ENCODE measurements around the gene MAB21L4.

The MAB21L4 gene

DNA sequence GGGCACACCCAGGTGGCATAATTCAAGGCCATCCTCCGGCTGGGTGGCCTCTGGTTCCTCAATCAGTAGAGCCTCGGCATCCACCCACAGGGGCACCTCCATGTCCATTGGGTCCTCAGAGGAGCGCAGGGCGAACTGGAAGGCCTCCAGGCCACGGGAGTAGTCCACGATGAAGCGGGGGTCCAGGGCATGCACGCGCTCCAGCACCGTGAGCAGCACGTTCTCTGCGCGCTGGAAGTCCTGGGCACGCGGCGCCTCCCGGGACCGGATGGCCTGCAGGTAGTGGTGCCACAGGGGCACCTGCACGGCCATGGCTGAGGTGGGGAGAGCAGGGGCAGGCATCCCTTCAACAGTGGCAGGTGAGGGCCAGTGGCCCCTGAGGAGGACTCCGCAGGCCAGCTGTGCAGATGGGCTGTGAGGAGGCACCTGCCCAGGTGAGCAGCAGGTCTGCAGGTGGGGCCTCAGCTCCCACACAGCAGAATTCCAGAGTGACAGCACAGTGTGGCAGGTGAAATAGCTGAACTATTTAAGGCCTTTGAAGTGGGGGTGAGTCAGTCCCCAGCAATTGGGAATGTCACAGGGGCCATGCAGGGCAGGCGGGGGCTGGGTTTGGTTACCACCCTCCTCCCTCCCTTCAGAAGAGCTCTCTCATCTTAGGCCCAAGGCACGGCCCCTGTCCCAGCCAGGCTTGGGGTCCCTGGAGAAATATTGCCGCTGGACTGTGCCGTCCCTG is at the start of gene MAB21L4:
Gene MAB21L4 (minus strand): TSS at position 501 of the 733 bp plus-strand sequence. CDS start 159 bp downstream, at position 342.
- Mint-ChIP-seq H3K27ac (ENCODE audit: low read depth) (no peak within 1 kb of the TSS), H3K36me3 (ENCODE audit: insufficient read depth) (no peaks in the 10 kb centered on the region)
- no peak for ATAC-seq (replicated peaks; ENCODE audit: extremely low read depth, poor library complexity, severe bottlenecking)

GRCh38 chr2:240936106-240936505 is 40.1 kb upstream of the MAB21L4 start:
- no peak for ATAC-seq (replicated peaks; ENCODE audit: extremely low read depth, poor library complexity, severe bottlenecking)
- Mint-ChIP-seq H3K4me3 (no peak overlapping the region), H3K4me1 (no peaks in the 10 kb centered on the region), H3K36me3 (ENCODE audit: insufficient read depth) (no peaks in the 10 kb centered on the region), H3K27ac (ENCODE audit: low read depth) (no peak overlapping the region), H3K9me3 (peaks cover 7% of the 10 kb centered on the region), H3K27me3 (peaks cover 27% of the 10 kb centered on the region)
- no peak for DNase-seq (ENCODE audit: low spot score in 2 of 2)

More for the DNA sequence above, at the start of gene MAB21L4:
- DNase-seq (ENCODE audit: low spot score in 2 of 2) = no peak
- H3K4me1 Mint-ChIP-seq = no peaks in the 10 kb centered on the region
- peaks cover 28% of the 10 kb centered on the region for H3K27me3 Mint-ChIP-seq
- H3K9me3 Mint-ChIP-seq = no peaks in the 10 kb centered on the region
- H3K4me3 Mint-ChIP-seq = no peak within 1 kb of the TSS

GRCh38 chr2:240935103-240935876 is 39.3 kb upstream of the MAB21L4 start:
- DNase-seq (ENCODE audit: low spot score in 2 of 2) (no peak), ATAC-seq (replicated peaks; ENCODE audit: extremely low read depth, poor library complexity, severe bottlenecking) (no peak)
- Mint-ChIP-seq H3K9me3 (peaks cover 7% of the 10 kb centered on the region), H3K27ac (ENCODE audit: low read depth) (no peak overlapping the region), H3K36me3 (ENCODE audit: insufficient read depth) (no peaks in the 10 kb centered on the region), H3K4me1 (no peaks in the 10 kb centered on the region), H3K27me3 (peaks cover 19% of the 10 kb centered on the region), H3K4me3 (no peak overlapping the region)

DNA sequence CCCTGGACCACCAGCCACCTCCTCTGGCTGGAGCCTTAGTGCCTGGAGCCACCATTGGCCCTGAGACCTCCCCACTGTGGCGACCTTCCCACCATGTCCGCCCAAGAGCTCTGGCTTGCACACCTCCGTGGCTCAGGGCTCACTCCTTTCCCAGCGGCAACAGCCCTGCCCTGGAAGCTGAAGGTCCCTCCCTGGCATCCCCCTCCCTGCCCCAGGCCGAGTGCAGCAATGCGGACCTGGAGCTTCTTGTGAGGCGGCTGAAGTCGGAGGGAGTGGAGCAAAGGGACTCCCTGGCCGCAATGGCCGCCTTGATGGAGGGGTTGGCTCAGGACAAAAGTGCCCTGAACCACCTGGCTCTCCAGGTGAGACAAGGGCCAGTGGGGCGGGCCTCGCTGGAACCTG is 38.7 kb upstream of the MAB21L4 start:
- Mint-ChIP-seq H3K27ac (ENCODE audit: low read depth) (no peak overlapping the region), H3K27me3 (peaks cover 13% of the 10 kb centered on the region), H3K9me3 (peaks cover 7% of the 10 kb centered on the region), H3K36me3 (ENCODE audit: insufficient read depth) (no peaks in the 10 kb centered on the region), H3K4me3 (no peak overlapping the region), H3K4me1 (no peaks in the 10 kb centered on the region)
- DNase-seq (ENCODE audit: low spot score in 2 of 2) = no peak
- ATAC-seq (replicated peaks; ENCODE audit: extremely low read depth, poor library complexity, severe bottlenecking) = no peak

DNA sequence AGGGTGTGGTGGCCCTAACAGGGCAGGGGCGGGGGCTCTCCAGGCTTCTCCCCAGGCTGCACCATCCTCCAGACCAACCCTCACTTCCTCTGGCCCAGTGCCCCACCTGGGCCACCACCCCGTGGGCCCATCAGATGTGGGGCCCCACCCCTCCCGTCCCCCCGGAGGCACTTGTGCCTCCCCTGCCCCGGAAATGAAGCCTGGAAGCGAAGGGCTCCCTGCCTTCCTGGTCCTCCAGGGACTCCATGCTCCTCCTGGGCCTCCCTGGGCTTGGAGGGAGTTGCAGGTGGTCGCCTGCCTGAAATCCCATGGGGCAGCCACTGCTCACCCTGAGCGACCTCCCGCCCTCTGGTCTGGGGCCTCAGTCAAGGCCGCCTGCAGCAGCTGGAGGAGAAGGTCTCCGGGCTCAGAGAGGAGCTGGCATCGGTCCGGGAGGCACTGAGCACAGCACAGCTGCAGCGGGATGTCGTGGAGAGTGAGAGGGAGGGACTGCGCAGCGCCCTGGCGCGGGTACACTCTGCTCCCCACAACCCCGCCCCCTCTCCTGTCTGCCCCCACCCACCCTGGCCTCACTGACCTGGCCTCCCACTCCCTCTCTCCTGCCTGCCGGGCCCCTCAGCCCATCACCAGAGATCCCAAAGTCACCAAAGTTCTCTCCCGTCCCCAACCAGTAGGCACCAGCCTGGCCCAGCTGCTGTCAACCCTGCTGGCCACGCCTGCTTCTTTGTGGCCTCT is 38.2 kb upstream of the MAB21L4 start:
- H3K27ac Mint-ChIP-seq (ENCODE audit: low read depth) = no peak overlapping the region
- ATAC-seq (replicated peaks; ENCODE audit: extremely low read depth, poor library complexity, severe bottlenecking) (no peak), DNase-seq (ENCODE audit: low spot score in 2 of 2) (no peak)

DNA sequence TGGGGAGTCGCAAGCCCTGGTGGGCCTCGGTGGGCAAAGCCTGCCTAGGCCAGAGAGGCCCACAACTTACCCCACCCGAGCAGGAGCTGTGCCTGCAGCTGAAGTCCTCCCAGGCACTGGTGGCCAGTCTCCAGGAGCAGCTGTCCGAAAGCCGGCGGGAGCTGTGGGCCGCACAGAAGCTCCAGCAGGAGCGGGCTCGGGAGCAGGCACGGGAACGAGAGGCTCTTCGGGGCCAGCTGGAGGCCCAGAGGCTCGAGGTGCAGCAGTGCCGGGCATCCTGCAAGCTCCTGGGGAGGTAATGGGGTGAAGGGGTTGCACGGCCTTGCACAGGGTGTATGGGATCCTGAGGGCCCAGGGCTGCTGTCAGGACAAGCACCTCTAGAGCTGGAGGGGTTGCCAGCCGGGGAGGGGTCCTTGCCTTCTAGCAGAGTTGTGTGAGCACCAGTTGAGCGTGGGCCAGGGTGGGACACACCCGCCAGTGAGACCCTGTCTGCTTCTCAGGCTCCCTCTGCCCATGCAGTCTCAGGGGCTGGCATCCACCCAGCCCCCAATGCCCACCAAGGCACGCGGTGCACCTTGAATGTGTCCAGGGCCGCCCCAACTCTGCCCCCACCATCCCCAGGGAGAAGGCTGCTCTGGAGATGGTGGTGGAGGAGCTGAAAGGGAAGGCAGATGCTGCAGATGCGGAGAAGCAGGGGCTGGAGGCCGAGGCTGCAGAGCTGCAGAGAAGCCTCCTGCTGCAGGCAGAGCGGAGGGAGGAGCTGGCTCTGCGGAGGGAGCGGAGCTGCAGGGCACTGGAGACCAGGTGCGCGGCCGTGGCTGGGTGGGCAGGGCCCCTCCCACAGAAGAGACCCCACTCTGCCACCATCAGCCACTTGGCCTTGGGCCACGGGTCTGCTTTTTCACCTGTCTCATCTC is 37.4 kb upstream of the MAB21L4 start:
- Mint-ChIP-seq H3K27me3 (peaks cover 21% of the 10 kb centered on the region), H3K9me3 (peaks cover 7% of the 10 kb centered on the region), H3K4me3 (no peak overlapping the region), H3K27ac (ENCODE audit: low read depth) (no peak overlapping the region), H3K36me3 (ENCODE audit: insufficient read depth) (no peaks in the 10 kb centered on the region), H3K4me1 (no peaks in the 10 kb centered on the region)
- DNase-seq (ENCODE audit: low spot score in 2 of 2) (no peak), ATAC-seq (replicated peaks; ENCODE audit: extremely low read depth, poor library complexity, severe bottlenecking) (no peak)

More for the DNA sequence above, 38.2 kb upstream of the MAB21L4 start:
- Mint-ChIP-seq H3K4me1 (no peaks in the 10 kb centered on the region), H3K9me3 (peaks cover 7% of the 10 kb centered on the region), H3K4me3 (no peak overlapping the region), H3K27me3 (peaks cover 13% of the 10 kb centered on the region), H3K36me3 (ENCODE audit: insufficient read depth) (no peaks in the 10 kb centered on the region)

GRCh38 chr2:240932724-240933047 is 36.7 kb upstream of the MAB21L4 start:
- H3K4me1 Mint-ChIP-seq = no peaks in the 10 kb centered on the region
- H3K9me3 Mint-ChIP-seq = peaks cover 7% of the 10 kb centered on the region
- no peak overlapping the region for H3K4me3 Mint-ChIP-seq
- H3K36me3 Mint-ChIP-seq (ENCODE audit: insufficient read depth) = peaks cover 2% of the 10 kb centered on the region
- ATAC-seq (replicated peaks; ENCODE audit: extremely low read depth, poor library complexity, severe bottlenecking) = no peak
- DNase-seq (ENCODE audit: low spot score in 2 of 2) = no peak
- H3K27ac Mint-ChIP-seq (ENCODE audit: low read depth) = no peak overlapping the region
- peaks cover 27% of the 10 kb centered on the region for H3K27me3 Mint-ChIP-seq

DNA sequence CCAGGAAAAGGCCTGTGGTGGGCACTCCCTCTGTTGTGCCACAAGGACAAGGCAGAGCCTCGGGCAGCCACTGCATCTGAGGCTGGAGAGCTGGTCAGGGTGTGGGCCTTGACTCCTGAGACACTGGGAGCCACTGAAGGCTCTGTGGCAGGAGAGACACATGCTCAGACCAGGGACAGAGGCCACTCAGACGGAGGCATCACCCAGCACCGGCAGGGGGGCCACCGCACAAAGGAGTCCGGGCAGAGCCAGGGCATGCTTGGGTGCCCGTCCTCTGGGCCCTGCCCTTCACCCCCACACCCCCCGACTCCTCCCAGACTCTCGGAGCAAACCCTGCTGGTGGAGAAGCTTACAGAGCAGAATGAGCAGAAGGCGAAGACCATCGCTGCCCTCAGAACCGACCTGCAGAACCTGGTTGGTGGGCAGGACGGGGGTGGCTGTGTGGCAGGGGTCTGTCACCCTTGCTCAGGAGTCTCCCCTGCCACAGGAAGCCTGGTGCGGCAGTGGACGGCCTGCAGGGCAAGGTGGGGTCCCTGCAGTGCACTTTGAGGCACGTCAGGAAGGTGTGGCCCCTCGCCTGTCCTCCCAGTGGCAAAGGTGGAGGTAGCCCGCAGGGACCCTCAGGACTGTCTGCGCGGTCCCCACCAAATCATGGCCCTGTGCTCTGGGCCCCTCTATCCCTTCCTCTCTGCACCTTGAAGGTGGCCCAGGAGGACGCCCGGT is 36.2 kb upstream of the MAB21L4 start:
- no peak for DNase-seq (ENCODE audit: low spot score in 2 of 2)

DNA sequence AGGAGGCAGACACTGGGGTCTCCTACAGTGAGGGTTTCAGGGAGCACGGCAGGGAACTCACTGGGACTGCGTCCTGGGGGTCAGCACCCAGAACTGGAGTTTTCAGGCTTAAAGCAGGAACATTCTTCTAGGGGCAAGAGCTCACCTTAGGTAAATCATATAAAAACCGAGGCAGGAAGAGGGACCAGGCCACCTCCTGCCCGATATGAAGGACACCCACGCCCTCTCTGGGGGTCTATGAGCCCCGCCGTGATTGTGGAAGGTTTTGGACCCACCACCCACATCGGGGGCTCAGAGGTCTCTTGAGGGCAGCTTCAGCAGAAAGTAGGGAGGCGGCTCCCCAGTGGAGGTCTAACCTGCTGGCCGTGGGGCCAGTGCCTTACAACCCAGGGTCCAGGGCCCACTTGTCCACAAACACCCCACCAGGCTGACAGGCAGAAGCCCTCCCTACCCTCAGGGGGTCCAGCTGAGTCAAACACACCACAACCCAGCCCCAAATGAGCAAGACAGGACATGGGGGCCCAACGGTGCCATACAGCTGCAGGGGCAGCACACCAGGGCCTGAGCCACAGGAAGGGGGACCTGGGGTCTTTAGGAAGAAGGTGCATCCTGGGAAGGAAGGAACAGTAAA is 35.5 kb upstream of the MAB21L4 start:
- Mint-ChIP-seq H3K27me3 (peaks cover 38% of the 10 kb centered on the region), H3K27ac (ENCODE audit: low read depth) (no peak overlapping the region), H3K36me3 (ENCODE audit: insufficient read depth) (peaks cover 2% of the 10 kb centered on the region), H3K9me3 (peaks cover 5% of the 10 kb centered on the region), H3K4me1 (no peaks in the 10 kb centered on the region), H3K4me3 (no peak overlapping the region)
- ATAC-seq (replicated peaks; ENCODE audit: extremely low read depth, poor library complexity, severe bottlenecking) = no peak
- no peak for DNase-seq (ENCODE audit: low spot score in 2 of 2)

More for the DNA sequence above, 36.2 kb upstream of the MAB21L4 start:
- H3K36me3 Mint-ChIP-seq (ENCODE audit: insufficient read depth) = peaks cover 2% of the 10 kb centered on the region
- H3K27me3 Mint-ChIP-seq = peaks cover 32% of the 10 kb centered on the region
- no peaks in the 10 kb centered on the region for H3K4me1 Mint-ChIP-seq
- H3K9me3 Mint-ChIP-seq = peaks cover 7% of the 10 kb centered on the region
- H3K27ac Mint-ChIP-seq (ENCODE audit: low read depth) = no peak overlapping the region
- H3K4me3 Mint-ChIP-seq = no peak overlapping the region
- no peak for ATAC-seq (replicated peaks; ENCODE audit: extremely low read depth, poor library complexity, severe bottlenecking)

GRCh38 chr2:240930631-240931318 is 34.8 kb upstream of the MAB21L4 start:
- H3K27me3 Mint-ChIP-seq = peaks cover 38% of the 10 kb centered on the region
- no peak overlapping the region for H3K27ac Mint-ChIP-seq (ENCODE audit: low read depth)
- H3K9me3 Mint-ChIP-seq = no peaks in the 10 kb centered on the region
- H3K4me1 Mint-ChIP-seq = no peaks in the 10 kb centered on the region
- no peak for ATAC-seq (replicated peaks; ENCODE audit: extremely low read depth, poor library complexity, severe bottlenecking)
- H3K36me3 Mint-ChIP-seq (ENCODE audit: insufficient read depth) = peaks cover 2% of the 10 kb centered on the region
- DNase-seq (ENCODE audit: low spot score in 2 of 2) = no peak
- H3K4me3 Mint-ChIP-seq = no peak overlapping the region

GRCh38 chr2:240930096-240930630 is 34.2 kb upstream of the MAB21L4 start:
- H3K4me3 Mint-ChIP-seq = no peak overlapping the region
- H3K9me3 Mint-ChIP-seq = no peaks in the 10 kb centered on the region
- DNase-seq (ENCODE audit: low spot score in 2 of 2) = no peak
- no peak for ATAC-seq (replicated peaks; ENCODE audit: extremely low read depth, poor library complexity, severe bottlenecking)
- no peaks in the 10 kb centered on the region for H3K4me1 Mint-ChIP-seq
- peaks cover 38% of the 10 kb centered on the region for H3K27me3 Mint-ChIP-seq
- peaks cover 2% of the 10 kb centered on the region for H3K36me3 Mint-ChIP-seq (ENCODE audit: insufficient read depth)
- H3K27ac Mint-ChIP-seq (ENCODE audit: low read depth) = no peak overlapping the region

Data from central memory CD8-positive, alpha-beta T cell (primary cell).